IPS-18c (cell line): ENCODE measurements around the gene PTPN6.
"Not testable (repeated sequence)": the region's sequence is repeated elsewhere in the genome, so short reads cannot be mapped to it uniquely, and the experiment has no call there.

Source experiments
- H3K4me3 ChIP-seq: 2 replicates; pipeline ENCODE4 v1.7.0; 2013; ENCODE audit warnings: low read depth, mild to moderate bottlenecking, low read length, moderate library complexity; ENCODE audit not compliant: insufficient read depth
- H3K9me3 ChIP-seq: one replicate; pipeline ENCODE4 v1.6.1; 2013; ENCODE audit warnings: mild to moderate bottlenecking, low read length, moderate library complexity; ENCODE audit not compliant: control insufficient read depth, insufficient read depth

The PTPN6 gene

DNA sequence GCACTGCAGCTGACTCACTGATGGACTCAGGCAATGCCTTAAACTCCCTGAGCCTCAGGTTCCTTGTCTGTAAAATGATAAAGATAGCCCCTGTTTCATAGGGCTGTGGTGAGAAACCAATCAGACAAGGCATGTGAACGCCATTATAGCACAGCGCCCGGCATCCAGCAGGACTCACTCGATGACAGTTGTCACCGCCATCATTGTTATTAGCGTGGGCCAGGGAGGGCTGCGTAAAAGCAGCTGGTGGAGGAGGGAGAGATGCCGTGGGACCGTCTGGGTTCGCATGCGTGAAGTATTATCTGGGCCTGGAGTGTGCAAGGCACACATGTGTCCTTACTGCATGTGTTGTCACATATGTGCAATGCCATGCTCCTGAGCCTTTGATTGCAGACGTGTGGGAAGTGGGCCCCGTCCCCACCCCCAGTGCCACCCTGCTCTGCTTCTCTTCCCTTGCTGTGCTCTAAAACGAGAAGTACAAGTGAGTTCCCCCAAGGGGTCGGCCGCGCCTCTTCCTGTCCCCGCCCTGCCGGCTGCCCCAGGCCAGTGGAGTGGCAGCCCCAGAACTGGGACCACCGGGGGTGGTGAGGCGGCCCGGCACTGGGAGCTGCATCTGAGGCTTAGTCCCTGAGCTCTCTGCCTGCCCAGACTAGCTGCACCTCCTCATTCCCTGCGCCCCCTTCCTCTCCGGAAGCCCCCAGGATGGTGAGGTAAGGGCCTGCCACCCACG lies at the start of gene PTPN6:
PTPN6 (plus strand) TSS at position 546 of the 730 bp plus-strand sequence; CDS start at position 703, 157 bp downstream.
- no peaks in the 10 kb centered on the region for H3K9me3 ChIP-seq

DNA sequence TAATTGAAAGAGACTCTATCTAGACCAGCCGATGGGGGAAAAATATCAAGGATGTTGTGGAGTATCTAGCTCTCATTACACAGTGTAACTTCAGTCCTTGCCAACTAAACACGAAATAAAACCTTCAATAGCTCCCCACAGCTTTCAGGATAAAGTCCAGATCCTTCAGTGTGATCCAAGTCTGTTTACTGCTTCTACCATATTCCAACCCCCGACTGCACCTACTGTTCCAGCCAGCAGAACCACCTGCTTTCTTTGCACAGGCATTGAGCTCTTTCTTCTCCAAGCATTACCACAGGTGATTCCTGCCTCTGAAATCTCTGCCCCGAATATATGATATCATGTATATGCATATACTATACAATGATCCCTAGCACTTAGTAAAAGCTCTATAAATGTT lies 48.7 kb upstream of the PTPN6 start:
- Histone ChIP-seq H3K4me3 (no peak overlapping the region), H3K9me3 (no peaks in the 10 kb centered on the region)

More for the DNA sequence above, at the start of gene PTPN6:
- H3K4me3 ChIP-seq, result no peak within 1 kb of the TSS

DNA sequence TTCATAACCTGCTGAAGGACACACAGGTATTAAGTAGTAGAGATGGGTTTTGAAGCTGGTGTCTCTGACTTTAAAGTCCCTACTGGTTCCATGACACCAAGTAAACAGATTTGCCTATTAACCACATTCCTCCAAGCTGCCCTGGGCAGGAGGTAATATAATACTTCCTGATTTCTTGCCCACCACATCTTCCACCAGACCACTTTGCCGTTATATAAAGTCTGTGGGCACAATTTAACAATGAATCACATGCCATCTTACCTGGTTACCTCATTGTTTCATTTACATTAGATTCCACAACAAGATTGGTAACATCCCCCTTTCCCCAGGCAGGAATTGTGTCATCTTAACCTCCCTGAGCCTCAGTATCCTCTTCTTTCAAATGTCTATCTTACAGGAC lies 47.4 kb upstream of the PTPN6 start:
- H3K4me3 ChIP-seq, result no peak overlapping the region
- H3K9me3 ChIP-seq, result no peaks in the 10 kb centered on the region

DNA sequence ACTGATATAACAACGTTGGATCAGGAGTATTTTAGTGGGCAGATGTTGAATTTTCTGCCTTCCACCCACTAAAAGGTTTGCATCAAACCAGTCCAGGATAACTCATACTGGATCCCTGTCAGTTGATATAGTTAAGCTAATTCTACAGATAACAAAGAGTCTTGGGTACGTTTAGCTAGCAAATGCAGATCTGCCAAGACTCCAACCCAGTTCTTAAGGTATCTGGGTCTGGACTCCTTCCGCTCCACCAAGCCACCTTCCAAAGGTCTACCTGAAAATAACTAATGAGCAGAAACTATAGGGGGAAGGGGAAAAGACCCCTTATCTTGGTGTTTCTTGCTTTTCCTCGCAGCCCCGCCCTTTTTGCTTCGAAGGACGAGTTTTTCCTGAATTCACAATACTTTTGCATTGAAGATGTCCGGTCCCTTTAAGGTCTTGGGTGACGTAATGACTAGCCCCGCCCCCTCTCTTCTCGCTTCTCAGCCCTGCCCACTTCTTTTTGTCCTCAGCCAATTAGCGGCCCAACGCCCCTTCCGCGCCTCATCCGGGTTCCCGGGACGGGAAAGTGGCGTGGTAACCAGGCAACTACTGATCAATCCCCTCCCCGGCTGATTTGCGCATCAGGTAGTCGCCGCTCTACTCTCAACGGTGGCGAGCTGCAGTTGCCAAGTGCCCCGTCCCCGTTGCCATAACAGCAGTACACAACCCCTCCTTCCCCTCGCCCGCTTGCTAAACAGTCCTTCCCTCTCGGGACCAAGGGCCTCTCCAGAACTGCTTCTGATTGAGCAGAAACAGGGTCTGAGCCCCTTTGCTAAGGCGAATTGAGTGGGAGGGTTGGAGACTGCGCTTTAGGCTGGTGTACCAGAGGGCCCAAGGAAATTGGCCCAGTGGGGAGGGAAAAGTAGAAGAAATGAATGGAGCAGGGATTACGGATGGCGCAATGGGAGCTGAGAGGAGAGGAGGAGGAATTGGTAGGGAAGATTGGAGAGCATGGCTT lies 46.6 kb upstream of the PTPN6 start, which contains the start of gene LRRC23:
LRRC23 (plus strand) TSS at position 543 of the 997 bp plus-strand sequence. CDS start 812 bp downstream, outside the sequence.
- H3K9me3 ChIP-seq, result no peaks in the 10 kb centered on the region

DNA sequence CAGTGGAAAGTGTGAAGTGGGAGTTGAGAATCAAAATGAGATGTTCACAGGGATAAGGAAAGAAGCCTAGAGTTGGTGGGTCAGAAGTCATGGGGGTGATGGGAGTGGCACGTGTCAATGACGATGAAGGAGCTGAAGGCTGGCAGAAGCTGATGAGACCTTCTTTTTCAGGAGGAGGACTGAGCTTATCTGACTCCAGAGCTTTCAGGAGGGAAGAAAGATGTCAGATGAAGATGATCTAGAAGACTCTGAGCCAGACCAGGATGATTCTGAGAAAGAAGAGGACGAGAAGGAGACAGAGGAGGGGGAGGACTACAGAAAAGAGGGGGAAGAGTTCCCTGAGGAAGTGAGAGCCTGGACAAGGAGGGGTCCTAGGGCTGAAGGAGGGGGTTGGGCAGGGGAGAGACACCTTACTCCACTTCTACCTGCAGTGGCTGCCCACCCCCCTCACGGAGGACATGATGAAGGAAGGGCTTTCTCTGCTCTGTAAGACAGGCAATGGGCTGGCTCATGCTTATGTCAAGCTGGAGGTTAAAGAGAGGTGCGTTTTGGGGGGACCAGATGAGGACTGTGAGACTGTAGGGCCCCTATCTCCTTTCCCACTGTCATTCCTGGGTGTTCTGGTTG lies 45.6 kb upstream of the PTPN6 start:
- H3K9me3 ChIP-seq, result no peaks in the 10 kb centered on the region
- H3K4me3 ChIP-seq, result peak overlapping the region; percentile 52; the same call in 1 of the 2 replicates

More for the DNA sequence above, 46.6 kb upstream of the PTPN6 start, which contains the start of gene LRRC23:
- H3K4me3 ChIP-seq, result peak within 1 kb of the TSS; percentile 52

DNA sequence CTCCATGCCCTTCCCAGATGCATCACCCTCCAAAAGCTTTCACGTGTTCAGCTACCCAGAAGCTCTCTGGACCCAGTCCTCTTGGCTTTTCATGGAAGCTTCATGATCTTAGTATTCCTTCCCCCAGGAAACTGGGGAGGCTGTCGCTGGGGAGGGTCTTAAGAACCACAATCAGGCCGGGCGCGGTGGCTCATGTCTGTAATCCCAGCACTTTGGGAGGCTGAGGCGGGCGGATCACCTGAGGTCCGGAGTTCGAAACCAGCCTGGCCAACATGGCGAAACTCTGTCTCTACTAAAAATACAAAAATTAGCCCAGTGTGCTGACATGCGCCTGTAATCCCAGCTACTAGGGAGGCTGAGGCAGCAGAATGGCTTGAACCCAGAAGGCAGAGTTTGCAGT lies 43.0 kb upstream of the PTPN6 start:
- H3K4me3 ChIP-seq, H3K9me3 ChIP-seq: not testable (repeated sequence)

DNA sequence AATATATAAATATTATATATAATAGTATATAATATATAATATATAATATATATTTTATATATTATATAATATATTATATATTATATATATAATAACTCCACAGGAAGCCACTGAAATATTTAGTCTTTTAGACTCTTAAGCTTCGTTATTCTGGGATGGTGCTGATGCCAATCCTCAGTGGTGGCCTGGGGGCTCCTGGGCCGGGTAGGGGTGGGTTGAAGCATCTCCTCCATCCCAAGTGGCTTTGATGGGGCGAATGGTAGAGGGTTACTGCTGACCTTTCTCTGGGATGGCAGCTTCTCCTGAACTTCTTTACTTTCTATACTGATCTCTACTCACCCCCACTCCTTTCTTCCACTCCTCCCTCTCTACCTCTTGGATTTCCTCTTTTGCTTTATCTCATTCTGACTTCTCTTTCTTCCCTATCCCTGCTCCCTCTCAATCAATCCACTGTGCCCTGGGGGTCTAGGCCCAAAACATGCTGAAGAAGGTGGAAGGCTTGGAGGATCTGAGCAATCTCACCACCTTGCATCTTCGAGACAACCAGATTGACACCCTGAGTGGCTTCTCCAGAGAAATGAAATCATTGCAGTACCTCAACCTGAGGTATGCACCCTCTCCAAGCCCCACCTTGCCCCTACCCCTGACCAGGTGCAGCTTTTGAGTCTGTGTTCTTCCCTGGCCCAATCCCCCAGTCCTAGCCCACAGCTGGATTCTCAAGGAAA lies 41.6 kb upstream of the PTPN6 start:
- H3K9me3 ChIP-seq, result no peaks in the 10 kb centered on the region

DNA sequence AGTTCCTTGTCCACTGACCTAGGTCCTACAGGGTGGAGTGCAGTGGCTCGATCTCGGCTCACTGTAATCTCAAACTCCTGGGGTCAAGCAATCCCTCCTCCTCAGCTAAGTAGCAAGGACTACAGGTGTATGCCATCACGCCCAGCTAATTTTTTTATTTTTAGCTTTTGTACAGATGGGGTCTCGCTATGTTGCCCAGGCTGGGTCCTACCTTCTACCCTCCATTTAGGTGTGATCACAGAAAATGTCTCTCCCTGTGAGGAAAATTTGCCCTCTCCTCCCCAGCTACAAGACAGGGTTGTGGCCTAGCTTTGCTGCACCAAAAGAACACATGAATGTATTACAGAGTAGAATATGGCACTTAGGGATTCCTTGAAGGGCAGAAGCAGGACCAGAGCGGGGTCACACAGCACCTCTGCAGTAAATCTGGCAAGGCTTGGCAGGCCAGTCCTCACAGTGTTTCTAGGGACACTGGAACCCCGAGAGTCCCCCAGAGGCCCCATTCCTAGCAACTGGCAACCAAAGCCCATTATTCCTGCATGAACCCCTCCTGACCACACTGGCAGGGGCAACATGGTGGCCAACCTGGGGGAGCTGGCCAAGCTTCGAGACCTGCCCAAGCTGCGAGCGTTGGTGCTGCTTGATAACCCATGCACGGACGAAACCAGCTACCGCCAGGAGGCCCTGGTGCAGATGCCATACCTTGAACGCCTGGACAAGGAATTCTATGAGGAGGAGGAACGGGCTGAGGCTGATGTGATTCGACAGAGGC lies 38.8 kb upstream of the PTPN6 start:
- H3K4me3 ChIP-seq, result no peak overlapping the region

More for the DNA sequence above, 41.6 kb upstream of the PTPN6 start:
- H3K4me3 ChIP-seq, result no peak overlapping the region

DNA sequence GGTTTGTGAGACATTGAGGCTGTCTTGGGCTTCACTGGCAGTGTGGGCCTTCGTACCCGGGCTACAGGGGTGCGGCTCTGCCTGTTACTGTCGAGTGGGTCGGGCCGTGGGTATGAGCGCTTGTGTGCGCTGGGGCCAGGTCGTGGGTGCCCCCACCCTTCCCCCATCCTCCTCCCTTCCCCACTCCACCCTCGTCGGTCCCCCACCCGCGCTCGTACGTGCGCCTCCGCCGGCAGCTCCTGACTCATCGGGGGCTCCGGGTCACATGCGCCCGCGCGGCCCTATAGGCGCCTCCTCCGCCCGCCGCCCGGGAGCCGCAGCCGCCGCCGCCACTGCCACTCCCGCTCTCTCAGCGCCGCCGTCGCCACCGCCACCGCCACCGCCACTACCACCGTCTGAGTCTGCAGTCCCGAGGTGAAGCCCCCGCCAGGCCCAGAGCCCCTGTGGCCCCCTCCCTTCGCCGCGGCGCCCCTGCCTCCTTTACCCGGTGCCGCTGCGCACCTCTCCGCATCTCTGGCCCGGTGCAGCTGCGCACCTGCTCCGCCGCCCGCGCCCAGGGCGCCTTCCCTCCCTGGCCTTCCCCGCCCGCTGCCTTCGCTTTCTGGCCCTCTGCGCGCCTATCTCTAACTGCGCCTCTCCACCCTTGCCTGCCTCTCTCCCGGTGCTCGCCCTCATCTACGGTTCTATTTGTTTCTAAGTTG lies 36.8 kb upstream of the PTPN6 start, which contains the start of gene ENO2:
ENO2 (plus strand) TSS at position 335 of the 701 bp plus-strand sequence. CDS start 1,253 bp downstream, outside the sequence.
- H3K9me3 ChIP-seq, result no peaks in the 10 kb centered on the region
- peak within 1 kb of the TSS; percentile 74 for H3K4me3 ChIP-seq

More for the DNA sequence above, 38.8 kb upstream of the PTPN6 start:
- no peaks in the 10 kb centered on the region for H3K9me3 ChIP-seq

DNA sequence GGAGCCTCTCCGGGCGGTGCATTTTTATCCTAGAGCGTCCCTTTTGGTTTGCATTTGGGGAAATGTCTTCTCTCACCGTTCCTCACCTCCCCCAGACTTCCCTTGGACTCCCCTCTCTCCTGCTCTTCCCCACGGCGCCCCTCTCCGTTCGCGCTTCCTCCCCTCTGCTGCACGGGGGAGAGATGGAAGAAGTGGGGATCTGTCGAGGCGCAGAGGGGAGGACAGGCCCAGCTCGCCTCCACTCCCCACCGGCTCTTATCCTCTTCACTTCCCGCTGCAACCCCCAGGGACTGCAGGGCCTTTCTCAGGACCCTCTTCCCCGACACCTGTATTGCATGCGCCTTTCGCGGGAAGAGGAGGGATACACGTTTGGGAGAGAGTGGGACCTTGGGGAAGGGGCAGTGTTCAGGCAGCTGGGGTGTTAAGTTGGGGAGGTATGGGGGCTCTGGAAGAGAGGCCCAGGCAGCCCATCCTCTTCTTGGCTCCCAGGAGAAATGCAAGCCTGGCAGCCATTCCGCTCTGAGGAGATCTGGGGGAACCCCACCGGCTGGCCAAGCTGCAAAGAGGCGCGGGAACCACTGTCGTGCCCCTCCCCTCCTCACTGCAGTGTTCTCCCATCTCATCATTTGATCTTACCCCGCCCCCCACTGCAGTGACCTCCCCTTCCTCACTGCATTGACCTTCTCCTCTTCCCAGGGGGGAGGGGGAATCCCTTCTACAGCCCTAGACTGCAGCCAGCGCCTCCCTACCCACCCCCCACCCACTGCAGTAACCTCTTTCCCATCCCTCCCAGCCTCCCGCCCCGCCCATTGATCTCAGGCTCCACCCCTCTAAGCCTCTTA lies 36.0 kb upstream of the PTPN6 start:
- no peaks in the 10 kb centered on the region for H3K9me3 ChIP-seq
- peak overlapping the region; percentile 74 for H3K4me3 ChIP-seq

DNA sequence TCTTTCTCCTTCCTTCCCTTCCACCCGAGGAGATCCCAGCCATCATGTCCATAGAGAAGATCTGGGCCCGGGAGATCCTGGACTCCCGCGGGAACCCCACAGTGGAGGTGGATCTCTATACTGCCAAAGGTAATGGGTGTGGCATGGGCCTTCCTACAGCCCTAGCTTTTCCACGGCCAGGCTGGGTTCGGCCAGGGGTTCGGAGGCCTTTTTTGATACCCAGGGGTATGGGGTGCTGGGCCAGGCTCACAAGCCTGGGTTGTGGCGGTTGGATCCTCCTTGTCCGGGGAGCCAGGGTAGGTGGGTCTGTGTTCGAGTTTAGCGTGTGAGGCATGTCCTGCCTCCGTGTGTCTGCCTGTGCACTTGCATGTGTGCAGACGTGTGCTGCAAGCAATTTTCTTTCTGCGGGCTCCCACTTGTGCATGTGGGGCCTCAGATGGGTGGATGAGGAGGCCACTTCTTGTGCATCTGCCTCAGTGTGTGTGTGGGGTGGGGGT lies 35.3 kb upstream of the PTPN6 start:
- peak overlapping the region; percentile 31; the same call in 1 of the 2 replicates for H3K4me3 ChIP-seq
- no peaks in the 10 kb centered on the region for H3K9me3 ChIP-seq

DNA sequence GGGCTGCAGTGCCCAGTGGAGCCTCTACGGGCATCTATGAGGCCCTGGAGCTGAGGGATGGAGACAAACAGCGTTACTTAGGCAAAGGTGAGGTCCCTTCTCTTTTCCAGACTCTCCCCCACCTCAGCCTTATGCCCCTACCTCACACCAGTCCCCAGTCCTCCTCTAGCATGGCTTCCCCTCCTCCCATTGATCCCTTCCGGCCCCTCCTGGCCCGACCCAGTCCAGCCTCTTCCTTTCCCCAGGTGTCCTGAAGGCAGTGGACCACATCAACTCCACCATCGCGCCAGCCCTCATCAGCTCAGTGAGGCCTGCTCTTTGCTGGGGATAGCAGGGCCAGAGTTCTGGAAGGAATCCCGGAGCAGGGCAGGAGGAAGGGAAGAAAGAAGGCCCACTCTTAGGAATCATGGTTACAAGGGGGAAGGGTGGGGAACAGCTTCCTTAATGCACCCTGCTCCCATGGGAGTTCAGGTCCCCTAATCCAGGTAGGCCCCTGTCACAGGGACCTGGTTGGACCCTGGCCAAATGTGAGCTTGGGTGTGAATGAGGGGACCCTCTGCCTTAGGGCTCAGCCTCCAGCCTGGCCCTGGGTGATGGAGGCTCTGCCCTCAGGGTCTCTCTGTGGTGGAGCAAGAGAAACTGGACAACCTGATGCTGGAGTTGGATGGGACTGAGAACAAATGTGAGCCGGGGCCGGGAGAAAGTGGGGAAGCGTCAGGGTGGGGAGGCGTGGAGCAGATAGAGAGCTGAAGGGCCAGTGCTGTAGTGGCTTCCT lies 34.5 kb upstream of the PTPN6 start:
- H3K9me3 ChIP-seq, result no peaks in the 10 kb centered on the region
- H3K4me3 ChIP-seq, result 0 out of 2 replicates have a peak overlapping the region, but pooled peaks have one; percentile 31

DNA sequence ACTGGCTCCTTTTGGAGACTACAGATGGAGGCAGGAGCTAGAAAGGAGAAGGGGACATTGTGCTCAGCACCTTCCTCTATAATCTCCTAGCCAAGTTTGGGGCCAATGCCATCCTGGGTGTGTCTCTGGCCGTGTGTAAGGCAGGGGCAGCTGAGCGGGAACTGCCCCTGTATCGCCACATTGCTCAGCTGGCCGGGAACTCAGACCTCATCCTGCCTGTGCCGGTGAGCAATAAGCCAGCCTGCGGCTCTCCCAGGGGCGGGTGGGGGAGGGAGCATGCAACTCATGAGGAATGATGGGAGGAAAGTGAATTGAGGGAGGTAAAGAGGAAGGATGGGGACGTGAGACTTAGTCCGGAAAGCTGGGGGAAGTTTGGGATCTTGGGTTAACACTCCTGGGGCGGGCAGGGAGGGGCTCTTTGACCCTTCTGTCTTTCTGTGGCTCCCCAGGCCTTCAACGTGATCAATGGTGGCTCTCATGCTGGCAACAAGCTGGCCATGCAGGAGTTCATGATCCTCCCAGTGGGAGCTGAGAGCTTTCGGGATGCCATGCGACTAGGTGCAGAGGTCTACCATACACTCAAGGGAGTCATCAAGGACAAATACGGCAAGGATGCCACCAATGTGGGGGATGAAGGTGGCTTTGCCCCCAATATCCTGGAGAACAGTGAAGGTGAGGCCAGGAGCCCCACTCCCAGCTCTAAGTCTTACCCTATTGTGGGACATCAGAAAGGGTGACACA lies 33.5 kb upstream of the PTPN6 start:
- H3K4me3 ChIP-seq, result no peak overlapping the region
- H3K9me3 ChIP-seq, result no peaks in the 10 kb centered on the region
